ENCODE results near the gene SREBF1. TPM values are rescaled to one million over a fixed set of nuclear protein-coding genes. Genes with fewer than 3 reads are reported as not detected.
A peak's percentile ranks its signal among the peaks of the same experiment; 100 is the strongest.

SREBF1 gene
- polyA plus RNA-seq, 3 donors: 7.6 to 35.9 (median 10.5) TPM

GRCh38 chr17:17872547-17873345 lies 36.0 kb upstream of the SREBF1 start:
- H3K4me3 ChIP-seq (replicated peaks in 1 of 3; ENCODE audit: low read depth in 2 of 3, low read length in 3 of 3): no peak overlapping the region
- Mint-ChIP-seq H3K27me3 (ENCODE audit: low read depth in 3 of 3) (no peaks in the 10 kb centered on the region), H3K4me3 (no peak overlapping the region), H3K27ac (peak overlapping the region in 3 of 7 donors; percentile 46 to 63 (median 47)), H3K4me1 (peaks cover 4% of the 10 kb centered on the region), H3K36me3 (peaks cover 67 to 77% of the 10 kb centered on the region in 2 donors), H3K9me3 (no peaks in the 10 kb centered on the region)
- DNase-seq: no peak
- H3K4me2 ChIP-seq (replicated peaks; ENCODE audit: extremely low read depth, low read length, poor library complexity, severe bottlenecking): no peak overlapping the region
- TF ChIP-seq, protein P1, sequence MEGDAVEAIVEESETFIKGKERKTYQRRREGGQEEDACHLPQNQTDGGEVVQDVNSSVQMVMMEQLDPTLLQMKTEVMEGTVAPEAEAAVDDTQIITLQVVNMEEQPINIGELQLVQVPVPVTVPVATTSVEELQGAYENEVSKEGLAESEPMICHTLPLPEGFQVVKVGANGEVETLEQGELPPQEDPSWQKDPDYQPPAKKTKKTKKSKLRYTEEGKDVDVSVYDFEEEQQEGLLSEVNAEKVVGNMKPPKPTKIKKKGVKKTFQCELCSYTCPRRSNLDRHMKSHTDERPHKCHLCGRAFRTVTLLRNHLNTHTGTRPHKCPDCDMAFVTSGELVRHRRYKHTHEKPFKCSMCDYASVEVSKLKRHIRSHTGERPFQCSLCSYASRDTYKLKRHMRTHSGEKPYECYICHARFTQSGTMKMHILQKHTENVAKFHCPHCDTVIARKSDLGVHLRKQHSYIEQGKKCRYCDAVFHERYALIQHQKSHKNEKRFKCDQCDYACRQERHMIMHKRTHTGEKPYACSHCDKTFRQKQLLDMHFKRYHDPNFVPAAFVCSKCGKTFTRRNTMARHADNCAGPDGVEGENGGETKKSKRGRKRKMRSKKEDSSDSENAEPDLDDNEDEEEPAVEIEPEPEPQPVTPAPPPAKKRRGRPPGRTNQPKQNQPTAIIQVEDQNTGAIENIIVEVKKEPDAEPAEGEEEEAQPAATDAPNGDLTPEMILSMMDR (IDR thresholded peaks at IDR 0.05): no peak
- no peaks in the 10 kb centered on the region for H4K20me1 ChIP-seq (ENCODE audit: insufficient read depth, low read length)
- WGBS (ENCODE audit: insufficient coverage): 92% methylated on average over 7 of the region's 9 CpGs
- no peaks in the 10 kb centered on the region for H3K79me2 ChIP-seq (ENCODE audit: insufficient read depth, low read length)
- no peak overlapping the region for H3K27ac ChIP-seq (ENCODE audit: low read depth in 1 of 2, low read length in 2 of 2)
- H3K9me3 ChIP-seq (replicated peaks in 1 of 2; ENCODE audit: control insufficient read depth in 1 of 2, insufficient read depth in 1 of 2, low read length in 2 of 2): no peaks in the 10 kb centered on the region
- intact Hi-C loops (cut with micrococcal nuclease): no loop called here
- H2AFZ ChIP-seq (ENCODE audit: insufficient read depth, low read depth, low read length, poor library complexity, severe bottlenecking): no peak overlapping the region
- H3K27me3 ChIP-seq (ENCODE audit: control insufficient read depth in 2 of 2, insufficient read depth in 2 of 2, low read length in 2 of 2): no peaks in the 10 kb centered on the region
- peaks cover 48 to 79% of the 10 kb centered on the region in 2 donors for H3K36me3 ChIP-seq (replicated peaks in 1 of 2; ENCODE audit: control insufficient read depth in 1 of 2, insufficient read depth in 2 of 2, low read length in 2 of 2)
- H3K4me1 ChIP-seq (ENCODE audit: control insufficient read depth in 1 of 2, insufficient read depth in 2 of 2, low read length in 2 of 2): no peaks in the 10 kb centered on the region
- H3K9ac ChIP-seq (ENCODE audit: insufficient read depth, low read length, poor library complexity, severe bottlenecking): no peak overlapping the region

GRCh38 chr17:17871913-17872312 lies 35.1 kb upstream of the SREBF1 start:
- Mint-ChIP-seq H3K27me3 (ENCODE audit: low read depth in 3 of 3) (no peaks in the 10 kb centered on the region), H3K9me3 (no peaks in the 10 kb centered on the region), H3K36me3 (peaks cover 64 to 77% of the 10 kb centered on the region in 2 donors), H3K4me1 (peaks cover 4% of the 10 kb centered on the region), H3K27ac (no peak overlapping the region), H3K4me3 (no peak overlapping the region)
- H3K36me3 ChIP-seq (replicated peaks in 1 of 2; ENCODE audit: control insufficient read depth in 1 of 2, insufficient read depth in 2 of 2, low read length in 2 of 2): peaks cover 44 to 79% of the 10 kb centered on the region in 2 donors
- H3K79me2 ChIP-seq (ENCODE audit: insufficient read depth, low read length): no peaks in the 10 kb centered on the region
- H3K4me2 ChIP-seq (replicated peaks; ENCODE audit: extremely low read depth, low read length, poor library complexity, severe bottlenecking): no peak overlapping the region
- intact Hi-C loops (cut with micrococcal nuclease): no loop called here
- no peak for DNase-seq
- H3K4me1 ChIP-seq (ENCODE audit: control insufficient read depth in 1 of 2, insufficient read depth in 2 of 2, low read length in 2 of 2): no peaks in the 10 kb centered on the region
- no peak overlapping the region for H3K27ac ChIP-seq (ENCODE audit: low read depth in 1 of 2, low read length in 2 of 2)
- WGBS (ENCODE audit: insufficient coverage): 100% methylated on average over 2 of the region's 3 CpGs
- no peak overlapping the region for H3K4me3 ChIP-seq (replicated peaks in 1 of 3; ENCODE audit: low read depth in 2 of 3, low read length in 3 of 3)
- H4K20me1 ChIP-seq (ENCODE audit: insufficient read depth, low read length): no peaks in the 10 kb centered on the region
- no peaks in the 10 kb centered on the region for H3K27me3 ChIP-seq (ENCODE audit: control insufficient read depth in 2 of 2, insufficient read depth in 2 of 2, low read length in 2 of 2)
- H3K9ac ChIP-seq (ENCODE audit: insufficient read depth, low read length, poor library complexity, severe bottlenecking): no peak overlapping the region
- H3K9me3 ChIP-seq (replicated peaks in 1 of 2; ENCODE audit: control insufficient read depth in 1 of 2, insufficient read depth in 1 of 2, low read length in 2 of 2): no peaks in the 10 kb centered on the region
- no peak overlapping the region for H2AFZ ChIP-seq (ENCODE audit: insufficient read depth, low read depth, low read length, poor library complexity, severe bottlenecking)
- TF ChIP-seq, protein P1 (IDR thresholded peaks at IDR 0.05): no peak

Data from CD14-positive monocyte (primary cell).